Measurements from ENCODE around the gene GTF3C1. TPM values are rescaled to one million over a fixed set of nuclear protein-coding genes. Genes with fewer than 3 reads are reported as not detected.

The GTF3C1 gene
- total RNA-seq, 2 donors from 2014 or later: 164 to 233 TPM

- Histone ChIP-seq H3K27ac (peak overlapping the region; percentile 12 to 52), H3K9me3 (no peaks in the 10 kb centered on the region), H3K27me3 (replicated peaks; ENCODE audit: insufficient read depth) (no peaks in the 10 kb centered on the region), H3K36me3 (peaks cover 18 to 60% of the 10 kb centered on the region in 2 donors), H3K4me1 (replicated peaks) (no peaks in the 10 kb centered on the region), H3K4me3 (no peak overlapping the region)
- DNase-seq (ENCODE audit: low spot score): no peak
- TF ChIP-seq CTCF (IDR thresholded peaks at IDR 0.05) (no peak), POLR2A (IDR thresholded peaks at IDR 0.05) (no peak), POLR2AphosphoS5 (IDR thresholded peaks at IDR 0.05) (no peak)
- intact Hi-C loops (cut with DNase I): no loop called here
- 76% methylated on average over 14 of the region's 14 CpGs for WGBS
Observed at GRCh38 chr16:27498916-27499658, 50.6 kb downstream of the GTF3C1 start.

- Histone ChIP-seq H3K27me3 (replicated peaks; ENCODE audit: insufficient read depth) (no peaks in the 10 kb centered on the region), H3K36me3 (peaks cover 18 to 55% of the 10 kb centered on the region in 2 donors), H3K27ac (peak overlapping the region in 1 of 2 donors; percentile 52), H3K4me1 (replicated peaks) (no peaks in the 10 kb centered on the region), H3K9me3 (no peaks in the 10 kb centered on the region), H3K4me3 (no peak overlapping the region)
- no peak for DNase-seq (ENCODE audit: low spot score)
- intact Hi-C loops (cut with DNase I): no loop called here
- WGBS: 89% methylated on average over 9 of the region's 9 CpGs
- no peak for TF ChIP-seq POLR2AphosphoS5 (IDR thresholded peaks at IDR 0.05)
- TF ChIP-seq POLR2A (IDR thresholded peaks at IDR 0.05): no peak
- TF ChIP-seq CTCF (IDR thresholded peaks at IDR 0.05): no peak
Observed at GRCh38 chr16:27498031-27498825, 51.5 kb downstream of the GTF3C1 start.

- TF ChIP-seq POLR2AphosphoS5 (IDR thresholded peaks at IDR 0.05) (no peak), CTCF (IDR thresholded peaks at IDR 0.05) (no peak), POLR2A (IDR thresholded peaks at IDR 0.05) (no peak)
- 71% methylated on average over 13 of the region's 13 CpGs for WGBS
- Histone ChIP-seq H3K27ac (no peak overlapping the region), H3K36me3 (peaks cover 19 to 39% of the 10 kb centered on the region in 2 donors), H3K4me1 (replicated peaks) (no peaks in the 10 kb centered on the region), H3K27me3 (replicated peaks; ENCODE audit: insufficient read depth) (no peaks in the 10 kb centered on the region), H3K4me3 (no peak overlapping the region), H3K9me3 (no peaks in the 10 kb centered on the region)
- intact Hi-C loops (cut with DNase I): no loop called here
- DNase-seq (ENCODE audit: low spot score): no peak
Observed at GRCh38 chr16:27495191-27495590, 54.5 kb downstream of the GTF3C1 start.

- intact Hi-C loops (cut with DNase I): no loop called here
- Histone ChIP-seq H3K27me3 (replicated peaks; ENCODE audit: insufficient read depth) (no peaks in the 10 kb centered on the region), H3K36me3 (peaks cover 36 to 38% of the 10 kb centered on the region in 2 donors), H3K4me3 (no peak overlapping the region), H3K9me3 (no peaks in the 10 kb centered on the region), H3K4me1 (replicated peaks) (no peaks in the 10 kb centered on the region), H3K27ac (no peak overlapping the region)
- TF ChIP-seq CTCF (IDR thresholded peaks at IDR 0.05): no peak
- TF ChIP-seq POLR2A (IDR thresholded peaks at IDR 0.05): no peak
- no peak for TF ChIP-seq POLR2AphosphoS5 (IDR thresholded peaks at IDR 0.05)
- no peak for DNase-seq (ENCODE audit: low spot score)
- 74% methylated on average over 11 of the region's 11 CpGs for WGBS
Observed at GRCh38 chr16:27492588-27492979, 57.1 kb downstream of the GTF3C1 start.
